Neural progenitor cell (in vitro differentiated cells): Measurements from ENCODE around the gene PTBP3.

ENCODE experiments used
- CTCF ChIP-seq: fragments of 200-600 bp; sonication (generic); IDR thresholded peaks from 2 replicates; pipeline ENCODE4 v1.5.1; 2017; ENCODE audit warnings: antibody characterized with exemption, mild to moderate bottlenecking
- EZH2 ChIP-seq: fragments of 200-600 bp; sonication (generic); IDR thresholded peaks from 2 replicates; pipeline ENCODE4 v1.6.1; 2017; ENCODE audit warnings: antibody characterized with exemption, mild to moderate bottlenecking, moderate library complexity
- EZH2phosphoT487 ChIP-seq: fragments of 200-600 bp; sonication (generic); IDR thresholded peaks from 2 replicates; pipeline ENCODE4 v1.6.1; 2017; ENCODE audit warnings: antibody characterized with exemption

DNA sequence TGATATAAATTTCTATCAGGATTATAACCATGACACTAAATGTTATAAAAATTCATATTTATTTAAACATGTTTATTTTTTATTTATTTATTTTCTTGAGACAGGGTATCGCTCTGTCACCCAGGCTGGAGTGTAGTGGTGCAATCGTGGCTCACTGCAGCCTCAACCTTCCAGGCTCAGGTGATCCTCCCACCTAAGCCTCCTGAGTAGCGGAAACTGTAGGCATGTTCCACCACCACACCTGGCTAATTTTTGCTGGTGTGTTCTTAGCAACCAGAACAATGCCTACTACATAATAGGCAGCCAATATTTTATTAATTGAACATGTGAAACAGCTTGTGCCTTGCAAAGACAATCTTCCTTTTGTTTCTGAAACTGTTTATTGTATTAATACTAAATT, 6.5 kb upstream of the PTBP3 start:
- TF ChIP-seq CTCF (no peak), EZH2phosphoT487 (no peak), EZH2 (no peak)
